Stomach (tissue), 4 donors: ENCODE measurements around the gene DPYSL4.

Experiments used
- CTCF ChIP-seq, 7 experiments: fragments of 450-650 bp in 4 of 7; fragments of 200-600 bp in 3 of 7; sonication (generic) in 3 of 7; IDR thresholded peaks; one replicate each; pipeline ENCODE4 v1.5.1; 2016 to 2019; ENCODE audit warnings: antibody characterized with exemption in 7 of 7, control low read depth in 2 of 7, mild to moderate bottlenecking in 1 of 7
- EP300 ChIP-seq: sonication (generic); formaldehyde crosslinking; IDR thresholded peaks from one replicate; pipeline ENCODE4 v1.6.1; 2017; ENCODE audit warnings: antibody characterized with exemption
- POLR2A ChIP-seq, 4 donors: fragments of 450-650 bp; IDR thresholded peaks; one replicate each; pipeline ENCODE4 v1.6.1; 2016; ENCODE audit warnings: antibody characterized with exemption in 4 of 4, control low read depth in 2 of 4, mild to moderate bottlenecking in 1 of 4, moderate library complexity in 1 of 4
- POLR2AphosphoS5 ChIP-seq, 3 donors: sonication (generic); formaldehyde crosslinking; IDR thresholded peaks; one replicate each; pipeline ENCODE4 v1.6.1; 2016; ENCODE audit warnings: antibody characterized with exemption in 3 of 3

- TF ChIP-seq CTCF (IDR thresholded peaks at IDR 0.05): no peak
- TF ChIP-seq POLR2A (IDR thresholded peaks at IDR 0.05): no peak
- no peak for TF ChIP-seq EP300
- TF ChIP-seq POLR2AphosphoS5 (IDR thresholded peaks at IDR 0.05): no peak
Measured at GRCh38 chr10:132179551-132180392, 7.0 kb upstream of the DPYSL4 start.
